H9 (cell line): ENCODE results near the gene PIP4K2B. TPM values are rescaled to one million over a fixed set of nuclear protein-coding genes. Genes with fewer than 3 reads are reported as not detected.

ENCODE experiments used
- DNase-seq: peaks from one replicate; pipeline ENCODE4 v3.0.0-alpha.2; 2017
- H2AFZ ChIP-seq: one replicate; pipeline ENCODE4 v1.6.1; 2013; ENCODE audit warnings: mild to moderate bottlenecking, low read length, control low read depth, moderate library complexity
- H2AK5ac ChIP-seq: 2 replicates; pipeline ENCODE4 v1.6.1; 2013; ENCODE audit warnings: low read length, control low read depth, mixed read lengths; ENCODE audit not compliant: insufficient read length
- H2BK120ac ChIP-seq: one replicate; pipeline ENCODE4 v1.6.1; 2013; ENCODE audit warnings: low read depth, mild to moderate bottlenecking, low read length, control low read depth, inconsistent platforms; ENCODE audit not compliant: poor library complexity, severe bottlenecking
- H2BK12ac ChIP-seq: 2 replicates; pipeline ENCODE4 v1.6.1; 2013; ENCODE audit warnings: low read length, control low read depth, mixed read lengths, low read depth; ENCODE audit not compliant: insufficient read length
- H2BK15ac ChIP-seq: 2 replicates; pipeline ENCODE4 v1.6.1; 2013; ENCODE audit warnings: low read depth, low read length, control low read depth
- H2BK20ac ChIP-seq: one replicate; pipeline ENCODE4 v1.6.1; 2013; ENCODE audit warnings: low read depth, mild to moderate bottlenecking, low read length, control low read depth, inconsistent platforms; ENCODE audit not compliant: poor library complexity, severe bottlenecking
- H2BK5ac ChIP-seq: 2 replicates; pipeline ENCODE4 v1.6.1; 2013; ENCODE audit warnings: low read length, control low read depth, mixed read lengths; ENCODE audit not compliant: insufficient read length
- H3K14ac ChIP-seq: 2 replicates; pipeline ENCODE4 v1.6.1; 2013; ENCODE audit warnings: low read length, control low read depth; ENCODE audit not compliant: insufficient read depth
- H3K18ac ChIP-seq: 2 replicates; pipeline ENCODE4 v1.6.1; 2013; ENCODE audit warnings: low read depth, mild to moderate bottlenecking, mixed read lengths, low read length, control low read depth; ENCODE audit not compliant: insufficient read length
- H3K23ac ChIP-seq: 2 replicates; pipeline ENCODE4 v1.6.1; 2013; ENCODE audit warnings: low read length, control low read depth, mixed read lengths, low read depth; ENCODE audit not compliant: insufficient read length
- H3K23me2 ChIP-seq: 2 replicates; pipeline ENCODE4 v1.6.1; 2013; ENCODE audit warnings: low read depth, mild to moderate bottlenecking, mixed read lengths, low read length, control low read depth; ENCODE audit not compliant: insufficient read length, poor library complexity, severe bottlenecking
- H3K27ac ChIP-seq: 2 replicates; pipeline ENCODE4 v1.5.1; 2013; ENCODE audit warnings: low read length, control low read depth, mixed read lengths, low read depth; ENCODE audit not compliant: insufficient read length
- H3K27me3 ChIP-seq: 2 replicates; pipeline ENCODE4 v1.6.1; 2013; ENCODE audit warnings: low read length, control low read depth, inconsistent platforms; ENCODE audit not compliant: insufficient read depth
- H3K4ac ChIP-seq: 2 replicates; pipeline ENCODE4 v1.6.1; 2013; ENCODE audit warnings: low read depth, mild to moderate bottlenecking, control low read depth, inconsistent platforms, low read length, moderate library complexity
- H3K4me1 ChIP-seq: 2 replicates; pipeline ENCODE4 v1.6.1; 2013; ENCODE audit warnings: low read length, control low read depth, inconsistent platforms; ENCODE audit not compliant: insufficient read depth
- H3K4me2 ChIP-seq: 2 replicates; pipeline ENCODE4 v1.6.1; 2013; ENCODE audit warnings: low read length, control low read depth, mixed read lengths; ENCODE audit not compliant: insufficient read length, insufficient read depth
- H3K56ac ChIP-seq: 2 replicates; pipeline ENCODE4 v1.6.1; 2013; ENCODE audit warnings: low read depth, mild to moderate bottlenecking, mixed read lengths, low read length, control low read depth; ENCODE audit not compliant: insufficient read length
- H3K79me1 ChIP-seq: 2 replicates; pipeline ENCODE4 v1.6.1; 2013; ENCODE audit warnings: low read depth, mild to moderate bottlenecking, moderate library complexity, low read length, control low read depth, inconsistent platforms; ENCODE audit not compliant: insufficient read depth, poor library complexity, severe bottlenecking
- H3K79me2 ChIP-seq: 2 replicates; pipeline ENCODE4 v1.6.1; 2013; ENCODE audit warnings: low read length, control low read depth, inconsistent platforms; ENCODE audit not compliant: insufficient read depth
- H3K9ac ChIP-seq: 2 replicates; pipeline ENCODE4 v1.6.1; 2013; ENCODE audit warnings: low read length, control low read depth, mixed read lengths; ENCODE audit not compliant: insufficient read length; ENCODE audit errors: extremely low read depth
- H3K9me3 ChIP-seq: one replicate; pipeline ENCODE4 v1.6.1; 2013; ENCODE audit warnings: low read depth, low read length, inconsistent platforms; ENCODE audit not compliant: control insufficient read depth
- H3T11ph ChIP-seq: one replicate; pipeline ENCODE4 v1.6.1; 2013; ENCODE audit warnings: mild to moderate bottlenecking, low read length, control low read depth, inconsistent platforms
- H4K20me1 ChIP-seq: one replicate; pipeline ENCODE4 v1.6.1; 2013; ENCODE audit not compliant: control insufficient read depth, insufficient read length, insufficient read depth
- H4K5ac ChIP-seq: 2 replicates; pipeline ENCODE4 v1.6.1; 2013; ENCODE audit warnings: low read depth, mild to moderate bottlenecking, mixed read lengths, low read length, control low read depth; ENCODE audit not compliant: insufficient read length
- H4K8ac ChIP-seq: replicated peaks from 2 replicates; pipeline ENCODE4 v1.6.1; 2013; ENCODE audit warnings: low read length, control low read depth, mixed read lengths, low read depth; ENCODE audit not compliant: insufficient read length
- H4K91ac ChIP-seq: 2 replicates; pipeline ENCODE4 v1.6.1; 2013; ENCODE audit warnings: low read depth, mild to moderate bottlenecking, moderate library complexity, mixed read lengths, low read length, control low read depth; ENCODE audit not compliant: insufficient read length
- H3K27ac Mint-ChIP-seq, 3 experiments: 2 replicates in 2 of 3; 3 replicates in 1 of 3; pipeline ENCODE4 v1.8.0; 2020 to 2021; ENCODE audit warnings: mixed read lengths in 3 of 3, mild to moderate bottlenecking in 1 of 3, moderate library complexity in 1 of 3
- H3K27me3 Mint-ChIP-seq: 2 replicates; pipeline ENCODE4 v1.8.0; 2021; ENCODE audit warnings: low read depth, mild to moderate bottlenecking, moderate library complexity, mixed read lengths
- H3K36me3 Mint-ChIP-seq, 3 experiments: 2 replicates in 2 of 3; 3 replicates in 1 of 3; pipeline ENCODE4 v1.8.0; 2020 to 2021; ENCODE audit warnings: low read depth in 3 of 3, mixed read lengths in 3 of 3; ENCODE audit not compliant: insufficient read depth in 1 of 3
- H3K4me1 Mint-ChIP-seq, 2 experiments: 2 replicates each; pipeline ENCODE4 v1.8.0; 2020; ENCODE audit warnings: mixed read lengths in 2 of 2
- H3K4me3 Mint-ChIP-seq, 2 experiments: 2 replicates in 1 of 2; 3 replicates in 1 of 2; pipeline ENCODE4 v1.8.0; 2020 to 2021; ENCODE audit warnings: mild to moderate bottlenecking in 2 of 2, mixed read lengths in 2 of 2, moderate library complexity in 1 of 2
- H3K9me3 Mint-ChIP-seq, 2 experiments: 2 replicates in 1 of 2; 3 replicates in 1 of 2; pipeline ENCODE4 v1.8.0; 2020; ENCODE audit warnings: mild to moderate bottlenecking in 2 of 2, mixed read lengths in 2 of 2, moderate library complexity in 1 of 2
- WGBS: extraction: QIAGEN DNeasy Blood & Tissue Kit; methylation state at CpG from one replicate; pipeline ENCODE4 v1.1.7; 2013; ENCODE audit warnings: missing lambda C conversion rate, low lambda C conversion rate, mixed read lengths; ENCODE audit not compliant: insufficient read length; ENCODE audit errors: extremely low coverage; 5-methylcytosine and 5-hydroxymethylcytosine counted together
- total RNA-seq: library from RNA; stranded (reverse); gene quantifications from 2 replicates; pipeline ENCODE4 v1.2.1, GENCODE V29; 2021
- TF ChIP-seq, protein P1 (sequence below): fragments of 200-600 bp; sonication (generic); conservative IDR thresholded peaks from 3 replicates; pipeline ENCODE4 v1.8.0; 2021; ENCODE audit warnings: antibody characterized with exemption, mild to moderate bottlenecking

The PIP4K2B gene
- total RNA-seq, 1 experiment from 2014 or later, result 61.9 TPM

DNA sequence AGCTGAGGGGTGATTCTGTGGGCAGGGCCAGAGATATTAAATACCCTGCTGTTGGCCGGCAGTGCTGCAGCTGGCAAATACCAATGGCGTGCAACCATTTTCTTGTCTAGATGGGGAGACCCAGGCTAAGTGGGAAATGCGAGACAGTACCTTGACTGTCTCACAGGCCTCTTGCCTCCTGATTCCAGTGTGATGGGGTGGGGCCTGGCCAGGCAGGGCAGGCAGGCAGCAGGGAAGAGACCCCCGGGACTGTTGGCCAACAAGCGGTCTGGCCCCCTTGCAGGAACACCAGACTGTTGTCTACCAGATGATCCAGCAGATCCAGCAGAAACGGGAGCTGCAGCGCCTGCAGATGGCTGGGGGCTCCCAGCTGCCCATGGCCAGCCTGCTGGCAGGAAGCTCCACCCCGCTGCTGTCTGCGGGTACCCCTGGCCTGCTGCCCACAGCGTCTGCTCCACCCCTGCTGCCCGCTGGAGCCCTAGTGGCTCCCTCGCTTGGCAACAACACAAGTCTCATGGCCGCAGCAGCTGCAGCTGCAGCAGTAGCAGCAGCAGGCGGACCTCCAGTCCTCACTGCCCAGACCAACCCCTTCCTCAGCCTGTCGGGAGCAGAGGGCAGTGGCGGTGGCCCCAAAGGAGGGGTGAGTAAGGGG is 74.9 kb downstream of the PIP4K2B start:
- DNase-seq, result no peak
- peaks cover 17 to 28% of the 10 kb centered on the region in 2 experiments for H3K4me1 Mint-ChIP-seq
- Histone ChIP-seq H2BK5ac (no peak overlapping the region), H4K91ac (no peak overlapping the region), H3K4me1 (no peaks in the 10 kb centered on the region), H2BK120ac (no peak overlapping the region), H3K18ac (no peak overlapping the region), H3K23ac (no peak overlapping the region), H4K20me1 (peaks cover 3% of the 10 kb centered on the region), H3K4ac (no peak overlapping the region), H2BK12ac (no peak overlapping the region), H3K14ac (no peak overlapping the region), H3K79me2 (no peaks in the 10 kb centered on the region), H2AK5ac (no peak overlapping the region), H3K4me2 (no peak overlapping the region), H3K79me1 (no peaks in the 10 kb centered on the region), H3T11ph (no peak overlapping the region), H3K23me2 (peaks cover 3% of the 10 kb centered on the region), H2BK15ac (no peak overlapping the region), H4K5ac (no peak overlapping the region), H2BK20ac (no peak overlapping the region), H3K9ac (no peak overlapping the region), H3K27me3 (peaks cover 9% of the 10 kb centered on the region; the same call in 1 of the 2 replicates), H2AFZ (no peak overlapping the region), H4K8ac (no peak overlapping the region), H3K27ac (no peak overlapping the region), H3K56ac (no peak overlapping the region), H3K9me3 (no peaks in the 10 kb centered on the region)
- H3K4me3 Mint-ChIP-seq, result no peak overlapping the region
- H3K27me3 Mint-ChIP-seq, result peaks cover 55% of the 10 kb centered on the region
- no CpG with 5 or more reads among the region's 16 CpGs for whole genome bisulfite sequencing
- no peaks in the 10 kb centered on the region for H3K9me3 Mint-ChIP-seq
- TF ChIP-seq, protein P1, sequence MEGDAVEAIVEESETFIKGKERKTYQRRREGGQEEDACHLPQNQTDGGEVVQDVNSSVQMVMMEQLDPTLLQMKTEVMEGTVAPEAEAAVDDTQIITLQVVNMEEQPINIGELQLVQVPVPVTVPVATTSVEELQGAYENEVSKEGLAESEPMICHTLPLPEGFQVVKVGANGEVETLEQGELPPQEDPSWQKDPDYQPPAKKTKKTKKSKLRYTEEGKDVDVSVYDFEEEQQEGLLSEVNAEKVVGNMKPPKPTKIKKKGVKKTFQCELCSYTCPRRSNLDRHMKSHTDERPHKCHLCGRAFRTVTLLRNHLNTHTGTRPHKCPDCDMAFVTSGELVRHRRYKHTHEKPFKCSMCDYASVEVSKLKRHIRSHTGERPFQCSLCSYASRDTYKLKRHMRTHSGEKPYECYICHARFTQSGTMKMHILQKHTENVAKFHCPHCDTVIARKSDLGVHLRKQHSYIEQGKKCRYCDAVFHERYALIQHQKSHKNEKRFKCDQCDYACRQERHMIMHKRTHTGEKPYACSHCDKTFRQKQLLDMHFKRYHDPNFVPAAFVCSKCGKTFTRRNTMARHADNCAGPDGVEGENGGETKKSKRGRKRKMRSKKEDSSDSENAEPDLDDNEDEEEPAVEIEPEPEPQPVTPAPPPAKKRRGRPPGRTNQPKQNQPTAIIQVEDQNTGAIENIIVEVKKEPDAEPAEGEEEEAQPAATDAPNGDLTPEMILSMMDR, result no peak
- H3K27ac Mint-ChIP-seq, result no peak overlapping the region
- H3K36me3 Mint-ChIP-seq, result peaks cover 2 to 7% (median 4%) of the 10 kb centered on the region in 3 experiments; a peak in 5 of 7 replicates
